ENCODE measurements around the gene HSF5. TPM values are rescaled to one million over a fixed set of nuclear protein-coding genes. Genes with fewer than 3 reads are reported as not detected.

The HSF5 gene
- total RNA-seq, 2 donors from 2014 or later = 0.07 TPM; not detected in 1

- H3K9ac ChIP-seq (ENCODE audit: low read depth in 2 of 2, low read length in 2 of 2) = peak overlapping the region in 1 of 2 donors; percentile 93
- intact Hi-C loops (cut with DNase I) = loop anchor here (10.0 kb wide), 1 partner anchor 52 kb away; no protein-coding TSS in a partner anchor
- TF ChIP-seq, protein P1, sequence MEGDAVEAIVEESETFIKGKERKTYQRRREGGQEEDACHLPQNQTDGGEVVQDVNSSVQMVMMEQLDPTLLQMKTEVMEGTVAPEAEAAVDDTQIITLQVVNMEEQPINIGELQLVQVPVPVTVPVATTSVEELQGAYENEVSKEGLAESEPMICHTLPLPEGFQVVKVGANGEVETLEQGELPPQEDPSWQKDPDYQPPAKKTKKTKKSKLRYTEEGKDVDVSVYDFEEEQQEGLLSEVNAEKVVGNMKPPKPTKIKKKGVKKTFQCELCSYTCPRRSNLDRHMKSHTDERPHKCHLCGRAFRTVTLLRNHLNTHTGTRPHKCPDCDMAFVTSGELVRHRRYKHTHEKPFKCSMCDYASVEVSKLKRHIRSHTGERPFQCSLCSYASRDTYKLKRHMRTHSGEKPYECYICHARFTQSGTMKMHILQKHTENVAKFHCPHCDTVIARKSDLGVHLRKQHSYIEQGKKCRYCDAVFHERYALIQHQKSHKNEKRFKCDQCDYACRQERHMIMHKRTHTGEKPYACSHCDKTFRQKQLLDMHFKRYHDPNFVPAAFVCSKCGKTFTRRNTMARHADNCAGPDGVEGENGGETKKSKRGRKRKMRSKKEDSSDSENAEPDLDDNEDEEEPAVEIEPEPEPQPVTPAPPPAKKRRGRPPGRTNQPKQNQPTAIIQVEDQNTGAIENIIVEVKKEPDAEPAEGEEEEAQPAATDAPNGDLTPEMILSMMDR (IDR thresholded peaks at IDR 0.05) = no peak
- H3K27ac ChIP-seq = peak overlapping the region; percentile 66
- no peaks in the 10 kb centered on the region for H3K36me3 ChIP-seq
- DNase-seq = no peak
- peaks cover 3% of the 10 kb centered on the region for H3K4me1 ChIP-seq
- no peaks in the 10 kb centered on the region for H3K9me3 ChIP-seq
- peak overlapping the region; percentile 36 for H3K4me3 ChIP-seq
- no peaks in the 10 kb centered on the region for H3K27me3 ChIP-seq
These were observed 71.8 kb downstream of the HSF5 start for GRCh38 chr17:58416396-58416795.

GRCh38 chr17:58415371-58416055 is 72.7 kb downstream of the HSF5 start:
- Histone ChIP-seq H3K9ac (ENCODE audit: low read depth in 2 of 2, low read length in 2 of 2) (peak overlapping the region; percentile 66 to 93), H3K9me3 (no peaks in the 10 kb centered on the region), H3K4me3 (peak overlapping the region; percentile 36), H3K4me1 (peaks cover 3% of the 10 kb centered on the region), H3K27ac (peak overlapping the region; percentile 66), H3K27me3 (no peaks in the 10 kb centered on the region), H3K36me3 (no peaks in the 10 kb centered on the region)
- DNase-seq = peak; percentile 49
- intact Hi-C loops (cut with DNase I) = loop anchor here (10.0 kb wide), 1 partner anchor 51 kb away; no protein-coding TSS in a partner anchor
- TF ChIP-seq, protein P1 (IDR thresholded peaks at IDR 0.05) = no peak

DNA sequence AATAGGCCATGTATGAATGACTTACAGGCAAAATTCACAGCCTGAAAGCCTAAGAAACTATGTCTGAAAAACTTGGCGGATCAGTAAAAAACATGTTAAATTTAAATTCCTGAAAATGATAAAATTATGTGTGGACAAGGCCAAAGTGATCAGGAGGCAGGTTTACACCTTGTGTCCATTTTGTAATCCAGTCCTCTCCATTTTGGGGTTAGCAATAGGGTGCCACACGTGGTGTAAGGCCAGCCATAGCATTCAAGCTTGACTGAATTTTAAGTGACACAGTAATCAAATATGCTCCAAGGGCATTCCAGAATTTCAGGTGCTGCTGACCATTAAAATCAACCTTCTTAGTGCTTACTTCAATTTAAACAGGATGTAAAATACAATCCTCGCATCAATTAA is 73.6 kb downstream of the HSF5 start:
- Histone ChIP-seq H3K9ac (ENCODE audit: low read depth in 2 of 2, low read length in 2 of 2) (peak overlapping the region in 1 of 2 donors; percentile 93), H3K36me3 (no peaks in the 10 kb centered on the region), H3K9me3 (no peaks in the 10 kb centered on the region), H3K4me3 (peak overlapping the region; percentile 36), H3K27me3 (no peaks in the 10 kb centered on the region), H3K27ac (no peak overlapping the region), H3K4me1 (peaks cover 3% of the 10 kb centered on the region)
- intact Hi-C loops (cut with DNase I) = loop anchor here (10.0 kb wide), 1 partner anchor 50 kb away; no protein-coding TSS in a partner anchor
- TF ChIP-seq, protein P1 (IDR thresholded peaks at IDR 0.05) = no peak
- no peak for DNase-seq

- H3K27ac ChIP-seq = no peak overlapping the region
- TF ChIP-seq, protein P1 (IDR thresholded peaks at IDR 0.05) = no peak
These were observed 74.5 kb downstream of the HSF5 start for GRCh38 chr17:58413684-58414083.

GRCh38 chr17:58412961-58413586 is 75.1 kb downstream of the HSF5 start:
- H3K27ac ChIP-seq = peak overlapping the region; percentile 40
- H3K4me1 ChIP-seq = peaks cover 3% of the 10 kb centered on the region
- H3K9ac ChIP-seq (ENCODE audit: low read depth in 2 of 2, low read length in 2 of 2) = peak overlapping the region in 1 of 2 donors; percentile 93
- TF ChIP-seq, protein P1 (IDR thresholded peaks at IDR 0.05) = no peak
- H3K9me3 ChIP-seq = no peaks in the 10 kb centered on the region
- peak overlapping the region; percentile 36 for H3K4me3 ChIP-seq
- no peak for DNase-seq
- no peaks in the 10 kb centered on the region for H3K27me3 ChIP-seq
- intact Hi-C loops (cut with DNase I) = loop anchor here (10.0 kb wide), 1 partner anchor 48 kb away; no protein-coding TSS in a partner anchor
- no peaks in the 10 kb centered on the region for H3K36me3 ChIP-seq

More at GRCh38 chr17:58413684-58414083, 74.5 kb downstream of the HSF5 start:
- no peak for DNase-seq
- Histone ChIP-seq H3K9me3 (no peaks in the 10 kb centered on the region), H3K36me3 (no peaks in the 10 kb centered on the region), H3K27me3 (no peaks in the 10 kb centered on the region), H3K9ac (ENCODE audit: low read depth in 2 of 2, low read length in 2 of 2) (peak overlapping the region in 1 of 2 donors; percentile 93), H3K4me1 (peaks cover 3% of the 10 kb centered on the region), H3K4me3 (peak overlapping the region; percentile 36)
- intact Hi-C loops (cut with DNase I) = loop anchor here (10.0 kb wide), 1 partner anchor 49 kb away; no protein-coding TSS in a partner anchor
